ENCODE data around the gene PARD3B.

- TF ChIP-seq POLR2A (IDR thresholded peaks at IDR 0.05; ENCODE audit: low read length) (no peak), GATA1 (IDR thresholded peaks at IDR 0.05; ENCODE audit: low read depth, low read length) (no peak)
These were observed 480.4 kb downstream of the PARD3B start for GRCh38 chr2:205025580-205026240.

Data from erythroblast (primary cell).